HEK293T (cell line): ENCODE measurements around the gene RRP8.

Experiments used
- ARNT ChIP-seq: fragments of 450-650 bp; IDR thresholded peaks from 2 replicates; pipeline ENCODE4 v1.6.1; 2017; ENCODE audit warnings: mild to moderate bottlenecking
- BHLHE40 ChIP-seq: fragments of 450-650 bp; IDR thresholded peaks from 2 replicates; pipeline ENCODE4 v1.6.1; 2016; ENCODE audit warnings: mild to moderate bottlenecking, moderate library complexity, borderline replicate concordance
- CTBP1 ChIP-seq: fragments of 450-650 bp; IDR thresholded peaks from 2 replicates; pipeline ENCODE4 v1.6.1; 2016; ENCODE audit warnings: borderline replicate concordance
- ELF4 ChIP-seq: fragments of 450-650 bp; IDR thresholded peaks from 2 replicates; pipeline ENCODE4 v1.6.1; 2017; ENCODE audit warnings: antibody characterized with exemption
- FOXA1 ChIP-seq: fragments of 450-650 bp; IDR thresholded peaks from 2 replicates; pipeline ENCODE4 v1.6.1; 2016; ENCODE audit warnings: mild to moderate bottlenecking
- FOXM1 ChIP-seq: fragments of 450-650 bp; IDR thresholded peaks from 2 replicates; pipeline ENCODE4 v1.6.1; 2017; ENCODE audit warnings: mild to moderate bottlenecking, borderline replicate concordance
- HDGF ChIP-seq: fragments of 450-650 bp; IDR thresholded peaks from 2 replicates; pipeline ENCODE4 v1.6.1; 2017; ENCODE audit warnings: antibody characterized with exemption, borderline replicate concordance
- SP1 ChIP-seq: fragments of 450-650 bp; IDR thresholded peaks from 2 replicates; pipeline ENCODE4 v1.6.1; 2017
- SUZ12 ChIP-seq: fragments of 450-650 bp; IDR thresholded peaks from 2 replicates; pipeline ENCODE4 v1.6.1; 2016; ENCODE audit warnings: mild to moderate bottlenecking
- ZNF384 ChIP-seq: fragments of 450-650 bp; IDR thresholded peaks from 2 replicates; pipeline ENCODE4 v1.6.1; 2016
- TF ChIP-seq, protein P1 (sequence below): fragments of 450-650 bp; IDR thresholded peaks from 2 replicates; pipeline ENCODE4 v1.6.1; 2016

DNA sequence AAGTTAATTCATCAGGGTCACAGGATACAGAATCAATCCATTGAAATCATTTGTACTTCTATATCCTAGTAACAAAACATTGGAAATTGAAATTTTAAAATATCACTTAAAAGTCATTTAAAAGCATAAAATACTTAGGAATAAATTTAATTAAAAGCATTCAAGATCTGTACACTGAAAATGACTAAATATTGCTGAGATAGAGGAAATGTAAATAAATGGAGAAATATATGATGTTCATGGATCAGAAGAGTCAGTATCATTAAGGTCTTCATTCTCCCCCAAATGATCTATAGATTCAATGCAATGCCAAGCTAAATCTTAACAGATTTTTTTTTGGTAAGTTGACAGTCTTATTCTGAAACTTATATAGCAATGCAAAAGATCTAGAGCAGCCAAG lies 49.8 kb downstream of the RRP8 start:
- TF ChIP-seq ZNF384 = no peak
- no peak for TF ChIP-seq SP1
- no peak for TF ChIP-seq FOXM1
- TF ChIP-seq, protein P1, sequence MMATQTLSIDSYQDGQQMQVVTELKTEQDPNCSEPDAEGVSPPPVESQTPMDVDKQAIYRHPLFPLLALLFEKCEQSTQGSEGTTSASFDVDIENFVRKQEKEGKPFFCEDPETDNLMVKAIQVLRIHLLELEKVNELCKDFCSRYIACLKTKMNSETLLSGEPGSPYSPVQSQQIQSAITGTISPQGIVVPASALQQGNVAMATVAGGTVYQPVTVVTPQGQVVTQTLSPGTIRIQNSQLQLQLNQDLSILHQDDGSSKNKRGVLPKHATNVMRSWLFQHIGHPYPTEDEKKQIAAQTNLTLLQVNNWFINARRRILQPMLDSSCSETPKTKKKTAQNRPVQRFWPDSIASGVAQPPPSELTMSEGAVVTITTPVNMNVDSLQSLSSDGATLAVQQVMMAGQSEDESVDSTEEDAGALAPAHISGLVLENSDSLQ = no peak
- TF ChIP-seq BHLHE40 = no peak
- TF ChIP-seq CTBP1 = no peak
- TF ChIP-seq ARNT = no peak
- TF ChIP-seq SUZ12 = no peak
- no peak for TF ChIP-seq ELF4
- TF ChIP-seq HDGF = no peak
- TF ChIP-seq FOXA1 = no peak
